Tongue (tissue), 2 donors: ENCODE data around the gene KRTDAP. TPM values are rescaled to one million over a fixed set of nuclear protein-coding genes. Genes with fewer than 3 reads are reported as not detected.

Experiments used
- DNase-seq: peaks from one replicate; pipeline ENCODE4 v3.0.0-alpha.2; 2015
- total RNA-seq: library from RNA; depleted of rRNA; stranded (reverse); fragments of >200 nt; gene quantifications from one replicate; pipeline ENCODE4 v1.2.3, GENCODE V29; 2014

The KRTDAP gene
- total RNA-seq, 1 donor from 2014 or later, result 9.6 TPM

- no peak for DNase-seq
These were observed 40.8 kb downstream of the KRTDAP start for GRCh38 chr19:35449359-35450043.

DNA sequence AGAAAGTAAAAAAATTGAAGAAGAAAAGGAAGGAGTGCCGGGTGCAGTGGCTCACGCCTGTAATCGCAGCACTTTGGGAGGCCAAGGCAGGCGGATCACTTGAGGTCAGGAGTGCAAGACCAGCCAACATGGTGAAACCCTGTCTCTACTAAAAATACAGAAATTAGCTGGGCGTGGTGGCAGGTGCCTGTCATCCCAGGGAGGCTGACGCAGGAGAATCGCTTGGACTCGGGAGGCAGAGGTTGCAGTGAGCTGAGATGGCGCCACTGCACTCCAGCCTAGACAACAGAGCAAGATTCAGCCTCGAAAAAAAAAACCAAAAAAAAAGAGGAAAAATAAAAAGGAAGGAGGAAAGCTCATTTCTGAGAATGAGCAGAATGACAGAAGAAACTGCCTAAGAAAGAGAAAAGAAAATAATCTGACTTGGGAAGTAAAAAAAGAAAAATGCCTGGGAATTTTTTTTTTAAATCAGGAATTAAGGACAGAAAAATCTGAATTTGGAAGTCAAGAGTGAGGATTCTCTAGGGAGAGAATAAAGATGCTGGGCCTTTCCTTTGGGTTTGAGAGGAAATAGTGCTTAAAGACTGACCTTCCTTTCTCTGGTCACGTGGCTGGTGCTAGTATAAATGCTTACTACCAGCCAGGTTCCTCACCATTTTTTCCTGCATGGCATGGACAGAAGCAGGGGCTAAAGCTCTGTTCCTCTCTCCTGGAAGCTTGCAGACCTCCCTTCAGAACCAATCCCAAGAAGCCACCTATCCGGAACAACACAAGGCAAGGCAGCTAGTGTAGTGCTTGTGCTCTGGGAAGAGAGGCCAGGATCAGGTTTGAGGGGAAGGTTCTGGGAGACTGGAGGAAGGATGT lies 42.4 kb downstream of the KRTDAP start, which contains the start of gene FFAR2:
FFAR2 (plus strand) TSS at position 652 of the 864 bp plus-strand sequence. CDS start 1,458 bp downstream, outside the sequence.
- no peak for DNase-seq

DNA sequence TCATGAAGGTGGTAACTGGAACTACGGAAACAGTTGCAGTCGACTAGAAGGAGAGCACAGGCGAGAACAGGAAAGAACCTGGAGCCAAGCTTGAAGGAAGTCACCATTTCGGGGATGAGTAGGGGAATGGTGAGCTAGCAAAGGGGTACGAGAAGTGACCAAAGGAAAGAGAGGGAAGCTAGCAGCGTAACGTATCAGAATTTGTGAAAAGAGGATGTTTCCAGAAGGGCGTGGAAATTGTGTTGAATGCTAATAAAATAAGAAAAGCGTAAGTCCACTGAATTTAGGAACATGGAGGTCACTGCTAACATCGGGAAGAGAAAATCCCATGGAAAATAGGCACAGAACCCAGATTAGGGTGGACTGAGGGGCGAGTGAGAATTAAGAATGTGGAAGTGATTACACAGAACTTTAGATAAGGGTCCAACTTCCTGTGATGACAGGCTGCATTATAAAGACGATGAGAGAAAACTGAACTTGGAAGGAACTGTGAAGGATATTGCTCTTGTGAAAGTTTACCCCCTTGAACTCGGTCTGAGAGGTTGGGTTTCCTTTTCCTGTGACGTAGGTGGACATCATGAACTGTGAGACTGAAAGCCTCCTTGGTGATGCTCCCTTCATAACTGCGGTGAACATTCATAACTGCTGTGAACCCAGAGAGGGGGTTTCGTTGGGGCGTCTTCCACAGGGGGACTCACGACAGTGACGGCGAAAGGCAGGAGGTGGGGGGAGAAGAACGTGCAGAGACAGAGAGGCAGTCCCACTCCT lies 44.3 kb downstream of the KRTDAP start:
- DNase-seq, result no peak

DNA sequence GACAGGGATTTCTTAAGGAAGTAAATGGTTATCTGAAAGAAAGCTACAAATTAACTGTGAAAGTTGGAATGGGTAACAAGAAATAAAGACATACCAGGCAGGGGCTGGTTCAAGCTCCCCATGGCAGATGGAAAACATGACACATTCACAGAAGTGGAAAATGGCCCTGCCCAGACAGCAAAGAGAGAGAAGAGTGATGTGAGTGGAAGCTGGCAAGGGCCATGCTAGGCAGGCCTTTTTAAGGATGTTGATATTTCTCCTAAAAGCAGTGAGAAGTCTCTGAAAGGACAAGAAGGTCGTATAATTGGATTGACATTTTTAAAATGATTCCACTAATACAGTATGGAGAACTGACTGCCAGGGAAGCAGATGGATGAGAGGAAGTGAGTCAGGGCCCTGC lies 45.5 kb downstream of the KRTDAP start:
- no peak for DNase-seq

DNA sequence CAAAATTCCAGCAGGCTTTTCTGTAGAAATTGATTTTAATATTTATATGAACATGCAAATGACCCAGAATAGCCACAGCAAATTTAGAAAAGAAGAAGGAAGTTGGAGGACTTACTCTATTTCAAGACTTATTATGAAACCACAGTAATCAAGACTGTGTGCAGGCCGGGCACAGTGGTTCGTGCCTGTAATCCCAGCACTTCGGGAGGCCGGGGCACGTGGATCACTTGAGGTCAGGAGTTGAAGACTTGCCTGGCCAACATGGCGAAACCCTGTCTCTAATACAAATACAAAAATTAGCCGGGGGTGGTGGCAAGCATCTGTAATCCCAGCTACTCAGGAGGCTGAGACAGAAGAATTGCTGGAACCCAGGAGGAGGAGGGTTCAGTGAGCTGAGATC lies 48.2 kb downstream of the KRTDAP start:
- no peak for DNase-seq

- no peak for DNase-seq
These were observed 50.3 kb downstream of the KRTDAP start for GRCh38 chr19:35439921-35440320.

- no peak for DNase-seq
These were observed 51.7 kb downstream of the KRTDAP start for GRCh38 chr19:35438527-35438926.

DNA sequence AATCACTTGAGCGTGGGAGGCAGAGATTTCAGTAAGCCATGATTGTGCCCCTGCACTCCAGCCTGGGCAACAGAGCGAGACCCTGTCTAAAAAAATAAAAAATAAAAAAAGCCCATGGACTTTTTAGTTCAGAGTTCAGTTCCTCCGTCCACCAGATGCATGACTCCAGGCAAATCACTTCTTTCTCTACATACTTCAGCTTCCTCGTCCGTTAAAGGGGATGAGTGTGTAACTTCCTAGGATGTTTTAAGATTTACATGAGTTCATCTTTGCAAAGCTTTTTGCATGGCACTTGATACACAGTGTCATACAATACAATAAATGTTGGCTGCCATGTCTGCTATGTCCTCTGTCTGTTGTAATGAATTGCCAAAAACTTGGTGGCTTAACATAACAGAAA lies 52.2 kb downstream of the KRTDAP start:
- DNase-seq, result no peak

GRCh38 chr19:35437406-35437951 lies 52.8 kb downstream of the KRTDAP start:
- DNase-seq, result no peak

Other genes starting within 250 kb of the KRTDAP start
- 26.5 TPM for gene LSR, start 241.5 kb downstream of the KRTDAP start, total RNA-seq
- 52.7 TPM for gene USF2, start 221.5 kb downstream of the KRTDAP start, total RNA-seq
- not detected for gene HAMP, start 207.9 kb downstream of the KRTDAP start, total RNA-seq
- gene MAG, start 198.3 kb downstream of the KRTDAP start, total RNA-seq, result 2.3 TPM
- gene CD22, start 161.3 kb downstream of the KRTDAP start, total RNA-seq, result 7.4 TPM
- gene FFAR1, start 142.6 kb downstream of the KRTDAP start, total RNA-seq, result not detected
- gene FFAR3, start 132.0 kb downstream of the KRTDAP start, total RNA-seq, result not detected
- not detected for gene GPR42, start 119.4 kb downstream of the KRTDAP start, total RNA-seq
- gene FFAR2, start 42.2 kb downstream of the KRTDAP start, total RNA-seq, result 15.6 TPM
- 25.7 TPM for gene DMKN, start 23.2 kb upstream of the KRTDAP start, total RNA-seq
- gene SBSN, start 37.8 kb upstream of the KRTDAP start, total RNA-seq, result 15.6 TPM
- gene GAPDHS, start 43.0 kb upstream of the KRTDAP start, total RNA-seq, result not detected
- gene TMEM147, start 55.2 kb upstream of the KRTDAP start, total RNA-seq, result 30.6 TPM
- not detected for gene ATP4A, start 73.2 kb upstream of the KRTDAP start, total RNA-seq
- gene PMIS2, start 95.7 kb upstream of the KRTDAP start, total RNA-seq, result not detected
- gene HAUS5, start 122.3 kb upstream of the KRTDAP start, total RNA-seq, result 10.8 TPM
- gene RBM42, start 138.6 kb upstream of the KRTDAP start, total RNA-seq, result 39.9 TPM
- not detected for gene ETV2, start 151.3 kb upstream of the KRTDAP start, total RNA-seq
- 440 TPM for gene COX6B1, start 157.9 kb upstream of the KRTDAP start, total RNA-seq
- gene UPK1A, start 176.1 kb upstream of the KRTDAP start, total RNA-seq, result not detected
- not detected for gene ZBTB32, start 214.1 kb upstream of the KRTDAP start, total RNA-seq
- gene KMT2B, start 227.5 kb upstream of the KRTDAP start, total RNA-seq, result 13.1 TPM